Measurements from ENCODE around the gene GRK2.

DNA sequence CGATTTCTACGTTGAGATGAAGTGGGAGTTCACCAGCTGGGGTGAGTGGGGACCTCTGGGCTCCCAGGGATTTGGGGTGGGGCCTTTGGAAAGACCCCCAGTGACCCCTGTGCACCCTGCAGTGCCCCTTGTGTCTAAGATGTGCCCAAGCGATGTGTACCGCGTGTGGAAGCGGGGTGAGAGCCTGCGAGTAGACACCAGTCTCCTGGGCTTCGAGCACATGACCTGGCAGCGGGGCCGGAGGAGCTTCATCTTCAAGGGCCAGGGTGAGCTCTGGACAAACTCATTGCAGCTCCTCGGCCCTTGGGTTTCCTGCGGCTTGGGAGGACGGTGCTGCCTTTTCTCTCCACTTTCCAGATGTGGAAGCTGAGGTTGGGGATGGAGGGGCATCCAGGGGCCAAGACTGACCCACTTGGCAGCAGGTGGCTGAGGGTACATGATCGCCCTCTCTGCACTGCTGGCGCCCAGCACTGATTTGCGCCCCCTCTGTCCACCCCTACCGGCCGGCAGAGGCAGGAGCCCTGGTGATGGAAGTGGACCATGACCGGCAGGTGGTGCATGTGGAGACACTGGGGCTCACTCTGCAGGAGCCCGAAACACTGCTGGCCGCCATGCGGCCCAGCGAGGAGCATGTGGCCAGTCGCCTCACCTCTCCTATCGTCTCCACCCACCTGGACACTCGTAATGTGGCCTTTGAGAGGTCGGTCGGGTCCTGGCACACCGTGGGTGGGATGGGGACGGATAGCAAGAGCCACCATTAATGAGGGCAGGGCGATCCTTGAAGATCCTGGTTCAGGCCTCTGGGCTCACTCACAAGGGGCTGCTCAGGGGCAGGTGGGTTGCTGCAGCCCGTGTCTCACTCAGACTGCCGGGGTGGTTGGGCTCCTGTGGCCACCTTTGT lies 25.5 kb downstream of the GRK2 start:
- TF ChIP-seq EZH2 (IDR thresholded peaks at IDR 0.05; ENCODE audit: low read length), result no peak
- no peak for TF ChIP-seq CTCF (optimal IDR thresholded peaks at IDR 0.05 in 1 of 3, IDR thresholded peaks at IDR 0.05 in 1 of 3, conservative IDR thresholded peaks at IDR 0.05 in 1 of 3; ENCODE audit: extremely low read depth in 1 of 3, insufficient read depth in 2 of 3, low read length in 3 of 3)

All from keratinocyte (primary cell).